Measurements from ENCODE around the gene TGFBI.

TGFBI gene

DNA sequence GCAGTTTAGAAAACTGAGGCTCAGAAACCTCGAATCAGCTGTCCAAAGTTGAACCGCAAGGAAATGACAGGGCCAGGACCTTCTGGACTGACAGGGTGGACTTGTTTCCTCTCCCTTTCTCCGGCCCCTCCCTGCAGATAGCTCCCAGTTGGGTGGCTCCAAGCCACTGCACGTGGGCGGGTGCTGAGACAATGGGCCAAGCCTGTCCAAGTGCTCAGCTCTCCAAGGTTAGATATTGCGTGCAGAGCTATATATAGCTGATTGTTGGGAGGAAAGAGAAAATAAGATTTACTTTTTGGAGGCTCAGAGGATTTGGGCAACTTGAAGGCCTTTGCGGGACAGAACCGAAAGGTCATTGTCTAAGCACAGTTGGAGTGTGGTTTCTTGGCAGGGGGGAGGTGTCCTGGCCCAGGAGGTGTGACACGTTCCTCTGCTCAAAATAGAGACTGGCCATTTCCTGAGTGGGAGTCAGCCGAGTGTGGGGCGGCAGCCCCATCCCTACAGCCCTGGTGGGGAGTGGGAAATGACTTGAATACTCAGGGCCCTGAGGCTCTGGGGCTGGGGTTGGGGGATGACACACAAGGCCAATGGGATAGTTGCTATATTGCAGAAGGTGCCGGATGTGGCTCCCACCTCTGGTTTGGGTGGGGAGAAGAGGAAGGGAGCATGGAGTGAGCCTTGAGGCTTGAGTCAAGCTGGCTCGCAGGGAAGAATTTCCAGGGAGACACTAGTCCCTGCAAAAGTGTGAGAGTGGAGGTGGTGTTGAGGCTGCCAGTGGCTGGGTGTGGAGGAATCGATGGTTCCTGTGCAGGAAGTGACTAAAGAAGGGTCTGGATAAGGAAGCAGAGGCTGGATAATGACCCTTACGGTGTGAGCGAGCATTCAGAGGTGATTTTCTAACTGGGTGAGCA lies 59.4 kb downstream of the TGFBI start:
- Mint-ChIP-seq H3K4me1 (ENCODE audit: low read depth) (no peaks in the 10 kb centered on the region), H3K9me3 (no peaks in the 10 kb centered on the region), H3K4me3 (no peak overlapping the region), H3K27ac (no peak overlapping the region), H3K36me3 (ENCODE audit: low read depth) (no peaks in the 10 kb centered on the region), H3K27me3 (peaks cover 10% of the 10 kb centered on the region)

DNA sequence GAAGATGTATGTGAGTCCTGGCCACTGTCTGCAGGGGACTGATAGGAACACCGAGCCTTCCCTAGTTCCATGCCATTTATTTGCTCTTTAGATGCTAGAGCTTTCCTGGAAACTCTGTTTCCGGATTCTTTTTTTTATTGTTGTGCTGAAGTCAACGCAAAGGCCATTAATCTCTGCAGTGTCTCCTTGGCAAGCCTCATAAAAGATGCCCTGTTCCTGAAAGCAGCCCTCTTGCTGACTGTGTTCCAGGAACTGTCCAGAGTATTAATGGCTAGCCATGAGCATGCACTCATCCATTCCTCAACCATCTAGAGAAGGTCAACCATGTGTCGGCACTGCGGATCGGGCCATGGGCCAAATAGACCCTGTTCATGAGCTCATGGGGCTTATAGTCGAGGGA lies 61.0 kb downstream of the TGFBI start:
- Mint-ChIP-seq H3K36me3 (ENCODE audit: low read depth) (no peaks in the 10 kb centered on the region), H3K4me3 (no peak overlapping the region), H3K4me1 (ENCODE audit: low read depth) (no peaks in the 10 kb centered on the region), H3K27ac (no peak overlapping the region), H3K9me3 (no peaks in the 10 kb centered on the region), H3K27me3 (peaks cover 14% of the 10 kb centered on the region)

DNA sequence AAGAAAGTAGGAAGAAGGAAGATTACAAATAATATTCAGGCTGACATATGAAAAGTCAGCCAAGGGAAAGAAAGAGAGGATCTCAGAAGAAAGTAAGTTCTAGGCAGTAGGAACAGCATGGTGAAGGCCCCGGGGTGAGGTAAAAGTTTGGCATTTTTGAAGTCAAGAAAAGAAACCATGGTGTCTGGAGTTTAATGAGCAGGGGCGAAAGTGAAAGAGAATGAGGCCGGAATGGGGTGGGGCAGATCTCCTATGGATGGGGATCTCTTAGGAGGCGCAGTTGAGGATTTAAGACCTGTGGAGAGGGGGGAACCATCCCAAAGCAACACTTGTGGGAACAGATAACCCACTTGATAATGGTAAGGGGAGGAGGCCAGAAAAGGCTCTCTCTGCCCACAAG lies 61.5 kb downstream of the TGFBI start:
- H3K27ac Mint-ChIP-seq = no peak overlapping the region
- H3K9me3 Mint-ChIP-seq = no peaks in the 10 kb centered on the region
- H3K36me3 Mint-ChIP-seq (ENCODE audit: low read depth) = no peaks in the 10 kb centered on the region
- no peaks in the 10 kb centered on the region for H3K4me1 Mint-ChIP-seq (ENCODE audit: low read depth)
- H3K27me3 Mint-ChIP-seq = peaks cover 19% of the 10 kb centered on the region
- H3K4me3 Mint-ChIP-seq = no peak overlapping the region

DNA sequence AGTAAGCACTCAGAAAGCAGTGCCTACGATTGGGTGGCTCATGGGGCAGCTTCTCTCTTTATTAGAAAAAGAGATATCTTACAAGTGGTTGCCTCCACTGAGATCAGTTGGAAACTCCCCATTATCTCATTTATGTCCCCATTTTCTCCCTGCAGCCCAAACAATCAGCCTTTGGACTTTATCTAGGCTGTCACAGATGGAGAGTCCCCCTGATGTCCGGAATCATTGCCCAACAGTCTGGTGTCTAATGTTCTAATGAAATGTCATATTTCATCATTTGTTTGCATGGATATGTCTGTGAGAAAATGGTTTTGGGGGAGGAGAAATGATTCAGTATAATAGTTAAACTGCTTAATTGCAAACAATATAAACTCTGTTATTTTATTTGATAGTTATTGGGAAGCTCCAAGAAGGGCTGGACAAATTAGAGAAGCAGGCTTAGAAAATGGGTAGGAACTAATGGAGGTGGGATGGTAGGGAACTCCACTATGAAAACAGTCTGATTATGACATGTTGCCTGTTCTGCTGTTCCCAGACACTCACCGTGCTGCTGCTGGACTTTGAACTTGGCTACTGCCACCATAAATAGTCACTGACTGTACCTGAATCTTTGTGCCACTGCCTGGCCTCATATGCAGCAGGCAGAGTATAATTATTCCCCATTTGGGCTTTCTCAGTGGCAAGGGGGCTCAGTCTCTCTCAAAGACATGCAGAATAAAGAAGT lies 65.6 kb downstream of the TGFBI start:
- H3K4me3 Mint-ChIP-seq = no peak overlapping the region
- H3K27me3 Mint-ChIP-seq = peaks cover 30% of the 10 kb centered on the region
- no peak overlapping the region for H3K27ac Mint-ChIP-seq
- H3K4me1 Mint-ChIP-seq (ENCODE audit: low read depth) = no peaks in the 10 kb centered on the region
- no peaks in the 10 kb centered on the region for H3K36me3 Mint-ChIP-seq (ENCODE audit: low read depth)
- no peaks in the 10 kb centered on the region for H3K9me3 Mint-ChIP-seq

DNA sequence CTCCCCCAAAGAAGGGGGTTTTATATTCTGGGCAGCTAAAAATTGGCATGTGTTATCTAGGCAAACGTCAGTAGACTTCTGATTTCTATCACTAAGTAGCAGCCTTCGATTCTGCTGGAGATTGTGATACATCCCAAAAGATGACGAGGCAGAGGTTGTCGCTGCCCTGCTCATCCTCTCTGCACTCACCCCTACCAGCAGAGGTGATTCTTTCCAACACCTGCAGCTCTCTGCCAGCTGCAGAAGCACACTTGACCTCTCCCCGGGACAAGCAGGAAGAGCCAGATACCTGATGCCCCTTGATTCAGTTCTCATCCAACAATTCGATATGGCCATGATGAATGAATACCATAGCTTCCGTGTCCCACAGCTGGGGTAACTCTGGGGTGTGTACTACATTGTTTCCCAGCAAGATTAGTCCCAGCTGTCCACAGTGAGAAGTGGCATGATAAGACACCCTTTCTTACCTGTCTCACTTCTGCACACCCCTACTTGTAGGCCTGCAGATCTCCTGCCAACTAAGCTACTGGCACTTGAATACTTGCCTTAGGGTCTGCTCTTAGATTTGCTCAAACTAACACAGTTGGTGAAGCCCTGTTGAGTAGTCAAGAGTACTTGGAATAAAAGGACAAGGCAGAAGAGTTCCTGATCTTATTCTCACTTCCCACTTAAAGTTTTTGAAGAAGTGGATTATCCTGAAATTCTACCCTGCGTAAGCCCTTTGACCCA lies 66.3 kb downstream of the TGFBI start:
- Mint-ChIP-seq H3K27ac (no peak overlapping the region), H3K9me3 (no peaks in the 10 kb centered on the region), H3K27me3 (peaks cover 30% of the 10 kb centered on the region), H3K36me3 (ENCODE audit: low read depth) (no peaks in the 10 kb centered on the region), H3K4me1 (ENCODE audit: low read depth) (no peaks in the 10 kb centered on the region), H3K4me3 (no peak overlapping the region)

DNA sequence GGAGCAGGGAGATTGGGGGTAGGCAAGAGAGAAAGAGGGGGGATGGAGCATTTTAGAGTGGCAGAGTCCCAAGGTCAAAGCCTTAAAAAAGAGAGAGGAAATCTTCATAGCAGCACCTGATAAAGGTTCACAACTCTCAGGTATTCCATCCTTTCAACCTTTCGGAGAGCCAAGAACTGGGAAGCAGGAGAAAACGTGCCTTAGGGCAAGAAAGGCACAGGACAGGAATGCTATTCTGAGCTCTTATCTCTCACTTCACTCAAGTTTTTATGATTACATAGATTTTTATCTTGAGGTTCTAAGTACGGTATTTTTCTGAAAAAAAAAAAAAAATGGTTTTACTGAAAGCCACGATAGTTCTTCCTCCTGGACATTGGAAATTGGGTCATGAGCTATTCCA lies 69.4 kb downstream of the TGFBI start:
- Mint-ChIP-seq H3K4me1 (ENCODE audit: low read depth) (no peaks in the 10 kb centered on the region), H3K27me3 (peaks cover 34% of the 10 kb centered on the region), H3K9me3 (no peaks in the 10 kb centered on the region), H3K36me3 (ENCODE audit: low read depth) (no peaks in the 10 kb centered on the region), H3K4me3 (no peak overlapping the region), H3K27ac (no peak overlapping the region)

DNA sequence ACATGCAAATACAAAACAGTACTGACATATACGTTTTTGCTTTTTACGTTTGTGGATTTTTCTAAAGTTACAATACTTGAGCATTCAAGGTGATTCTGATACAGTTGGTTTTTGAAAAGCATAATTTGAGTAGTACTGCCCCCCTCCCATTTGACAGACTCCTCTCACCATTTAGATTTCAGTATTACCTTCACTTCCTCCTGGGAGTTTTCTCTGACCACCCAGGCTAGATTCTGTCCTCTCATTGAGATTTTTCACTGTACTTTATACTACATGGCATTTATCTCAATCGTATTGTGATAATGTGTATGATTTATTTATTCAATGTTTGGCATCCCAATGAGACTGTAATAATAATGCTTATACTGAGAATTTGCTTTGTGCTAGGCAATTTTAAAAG lies 71.1 kb downstream of the TGFBI start:
- Mint-ChIP-seq H3K9me3 (no peaks in the 10 kb centered on the region), H3K36me3 (ENCODE audit: low read depth) (no peaks in the 10 kb centered on the region), H3K4me1 (ENCODE audit: low read depth) (no peaks in the 10 kb centered on the region), H3K27ac (no peak overlapping the region), H3K27me3 (peaks cover 34% of the 10 kb centered on the region), H3K4me3 (no peak overlapping the region)

DNA sequence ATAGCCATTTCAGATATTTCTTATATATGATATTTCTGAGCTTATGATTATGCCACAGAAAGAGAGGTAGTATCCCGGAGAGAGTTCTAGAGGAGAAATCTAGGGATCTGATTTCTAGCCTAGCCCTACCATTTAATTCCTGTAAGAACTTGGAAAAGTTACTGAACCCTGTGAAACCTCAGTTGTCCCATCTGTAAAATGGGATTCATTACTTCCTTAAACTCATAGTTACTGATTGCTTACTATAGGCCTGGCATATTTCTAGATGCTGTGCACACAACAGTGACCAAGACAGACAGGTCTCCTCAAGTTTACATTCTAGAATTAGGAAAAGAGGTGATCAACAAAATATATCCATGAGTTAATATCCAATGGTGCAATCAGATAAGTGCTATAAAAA lies 73.1 kb downstream of the TGFBI start:
- Mint-ChIP-seq H3K27me3 (peaks cover 34% of the 10 kb centered on the region), H3K36me3 (ENCODE audit: low read depth) (no peaks in the 10 kb centered on the region), H3K9me3 (no peaks in the 10 kb centered on the region), H3K4me1 (ENCODE audit: low read depth) (no peaks in the 10 kb centered on the region), H3K27ac (no peak overlapping the region), H3K4me3 (no peak overlapping the region)

DNA sequence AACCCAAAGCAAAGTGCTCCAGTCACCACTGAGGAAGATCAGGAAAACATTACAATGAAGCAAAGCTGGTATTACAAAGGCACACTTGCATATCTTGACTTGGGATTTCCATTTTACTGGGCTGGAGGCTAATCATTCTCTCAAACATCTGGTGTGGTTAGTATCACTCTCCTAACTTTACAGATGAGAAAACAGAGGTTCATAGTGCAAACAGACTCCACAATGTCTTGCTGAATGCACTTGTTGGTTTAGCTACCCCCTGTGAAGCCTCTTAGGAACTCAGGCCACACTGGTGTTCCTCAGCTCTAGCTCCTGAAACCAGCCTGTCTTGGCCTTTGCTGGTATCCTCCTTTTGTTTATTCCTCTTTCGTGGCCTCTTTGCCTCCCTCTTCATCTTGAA lies 74.3 kb downstream of the TGFBI start:
- no peaks in the 10 kb centered on the region for H3K36me3 Mint-ChIP-seq (ENCODE audit: low read depth)
- no peaks in the 10 kb centered on the region for H3K4me1 Mint-ChIP-seq (ENCODE audit: low read depth)
- H3K27ac Mint-ChIP-seq = no peak overlapping the region
- H3K27me3 Mint-ChIP-seq = peaks cover 28% of the 10 kb centered on the region
- no peak overlapping the region for H3K4me3 Mint-ChIP-seq
- H3K9me3 Mint-ChIP-seq = no peaks in the 10 kb centered on the region

DNA sequence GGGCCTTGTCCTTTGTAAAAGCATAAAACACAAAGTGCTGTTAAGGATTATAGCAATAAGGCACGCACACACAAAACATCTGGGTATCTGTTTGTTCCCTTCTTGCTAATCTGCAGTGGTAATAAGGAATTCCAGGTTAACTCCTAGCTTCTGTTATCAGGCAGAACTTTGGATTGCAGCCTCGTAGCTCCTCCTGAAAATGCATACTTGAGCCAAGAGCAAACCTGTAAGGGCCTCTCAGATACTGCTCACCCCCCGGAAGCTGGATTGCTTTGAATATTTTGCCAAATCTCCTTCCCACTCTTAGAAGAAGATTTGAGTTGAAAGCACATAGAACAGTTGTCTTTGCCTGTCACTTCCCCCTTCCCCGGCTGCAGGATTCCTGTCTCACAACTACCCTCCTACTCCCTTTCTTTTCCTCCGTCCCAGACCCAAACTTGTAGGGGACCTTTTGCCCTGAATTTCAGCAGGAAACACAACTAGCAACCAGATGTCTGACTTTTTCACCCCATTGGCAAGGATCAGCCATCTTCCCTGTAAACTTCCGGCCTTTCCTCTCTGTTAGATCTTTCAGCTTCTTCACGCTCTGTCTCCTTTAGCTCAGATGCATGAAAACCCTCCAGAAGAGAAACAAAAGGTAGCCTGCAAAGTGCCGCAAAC lies 75.6 kb downstream of the TGFBI start:
- Mint-ChIP-seq H3K4me3 (no peak overlapping the region), H3K4me1 (ENCODE audit: low read depth) (no peaks in the 10 kb centered on the region), H3K27me3 (peaks cover 24% of the 10 kb centered on the region), H3K9me3 (no peaks in the 10 kb centered on the region), H3K36me3 (ENCODE audit: low read depth) (no peaks in the 10 kb centered on the region), H3K27ac (no peak overlapping the region)

DNA sequence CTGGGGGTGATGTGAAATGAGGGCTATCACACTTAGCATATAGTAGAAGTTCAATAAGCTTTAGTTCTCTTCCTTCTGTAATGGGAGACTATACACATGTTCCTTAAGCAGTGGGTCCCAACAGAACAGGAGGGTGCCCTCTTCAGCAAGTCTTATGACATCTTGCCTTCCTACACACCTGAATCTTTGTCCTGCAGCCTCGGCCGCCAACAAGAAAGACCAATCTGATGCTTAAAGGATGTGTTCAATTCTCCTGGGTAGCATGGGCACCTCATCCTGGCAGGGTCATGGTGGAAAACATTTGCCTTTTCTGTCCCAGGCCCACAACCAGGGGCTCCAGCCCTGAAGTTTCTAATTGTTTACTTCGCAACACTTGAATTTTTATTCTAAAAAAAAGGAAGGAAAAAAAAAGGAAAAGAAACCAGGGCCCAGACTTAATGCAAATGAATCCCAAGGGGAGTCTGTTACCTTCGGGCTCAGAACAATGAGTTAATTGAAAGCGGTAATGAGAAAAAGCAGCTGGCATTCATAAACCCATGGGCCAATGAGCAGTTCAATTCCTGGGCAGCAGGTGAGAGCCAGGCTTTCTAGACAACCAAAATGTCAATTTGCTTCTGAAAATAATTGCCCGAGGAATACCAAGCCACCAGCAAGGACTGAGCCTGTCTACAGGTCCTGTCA lies 77.7 kb downstream of the TGFBI start:
- Mint-ChIP-seq H3K4me1 (ENCODE audit: low read depth) (no peaks in the 10 kb centered on the region), H3K27me3 (peaks cover 16% of the 10 kb centered on the region), H3K27ac (no peak overlapping the region), H3K36me3 (ENCODE audit: low read depth) (no peaks in the 10 kb centered on the region), H3K4me3 (no peak overlapping the region), H3K9me3 (no peaks in the 10 kb centered on the region)

DNA sequence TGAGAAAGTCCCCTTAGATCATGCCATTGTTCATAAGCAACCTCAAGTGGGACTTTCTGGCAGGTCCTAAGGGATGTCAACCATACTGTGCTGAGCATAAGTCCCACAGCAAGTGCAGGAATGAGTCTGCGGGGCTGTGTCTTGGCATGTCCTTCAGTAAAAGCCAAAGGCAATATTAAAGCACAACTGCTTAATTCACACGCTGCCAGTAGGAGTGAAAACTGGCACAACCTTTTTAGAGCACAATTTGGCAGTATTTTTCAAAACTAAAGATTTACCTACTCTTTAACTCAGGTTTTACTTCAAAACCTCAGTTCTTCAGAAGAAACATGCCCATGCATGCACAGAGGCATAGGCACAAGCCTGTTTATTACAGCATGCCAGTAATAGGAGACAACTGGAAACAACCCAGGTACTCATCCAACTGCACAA lies 79.4 kb downstream of the TGFBI start:
- Mint-ChIP-seq H3K27me3 (peaks cover 16% of the 10 kb centered on the region), H3K27ac (no peak overlapping the region), H3K4me3 (no peak overlapping the region), H3K9me3 (no peaks in the 10 kb centered on the region), H3K4me1 (ENCODE audit: low read depth) (no peaks in the 10 kb centered on the region), H3K36me3 (ENCODE audit: low read depth) (no peaks in the 10 kb centered on the region)

DNA sequence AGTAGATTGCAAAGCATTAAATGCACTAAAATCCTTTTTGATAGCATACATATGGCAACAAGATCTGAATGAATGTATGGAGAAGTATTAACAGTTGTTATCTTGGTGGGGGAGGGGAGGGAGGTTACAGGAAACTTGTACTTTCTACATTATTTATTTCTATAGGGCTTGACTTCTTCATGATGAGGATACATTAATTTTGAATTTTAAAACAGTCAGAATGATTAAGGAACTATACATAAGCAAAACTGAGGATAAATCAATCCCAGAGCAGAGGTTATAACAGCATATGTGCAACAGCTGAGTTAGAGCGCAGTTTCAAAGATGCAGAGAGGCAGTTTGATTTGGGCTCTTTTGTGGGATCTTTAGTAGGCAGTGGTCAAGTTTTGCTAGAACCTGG lies 80.0 kb downstream of the TGFBI start:
- Mint-ChIP-seq H3K27me3 (peaks cover 16% of the 10 kb centered on the region), H3K36me3 (ENCODE audit: low read depth) (no peaks in the 10 kb centered on the region), H3K27ac (no peak overlapping the region), H3K4me3 (no peak overlapping the region), H3K9me3 (no peaks in the 10 kb centered on the region), H3K4me1 (ENCODE audit: low read depth) (no peaks in the 10 kb centered on the region)

DNA sequence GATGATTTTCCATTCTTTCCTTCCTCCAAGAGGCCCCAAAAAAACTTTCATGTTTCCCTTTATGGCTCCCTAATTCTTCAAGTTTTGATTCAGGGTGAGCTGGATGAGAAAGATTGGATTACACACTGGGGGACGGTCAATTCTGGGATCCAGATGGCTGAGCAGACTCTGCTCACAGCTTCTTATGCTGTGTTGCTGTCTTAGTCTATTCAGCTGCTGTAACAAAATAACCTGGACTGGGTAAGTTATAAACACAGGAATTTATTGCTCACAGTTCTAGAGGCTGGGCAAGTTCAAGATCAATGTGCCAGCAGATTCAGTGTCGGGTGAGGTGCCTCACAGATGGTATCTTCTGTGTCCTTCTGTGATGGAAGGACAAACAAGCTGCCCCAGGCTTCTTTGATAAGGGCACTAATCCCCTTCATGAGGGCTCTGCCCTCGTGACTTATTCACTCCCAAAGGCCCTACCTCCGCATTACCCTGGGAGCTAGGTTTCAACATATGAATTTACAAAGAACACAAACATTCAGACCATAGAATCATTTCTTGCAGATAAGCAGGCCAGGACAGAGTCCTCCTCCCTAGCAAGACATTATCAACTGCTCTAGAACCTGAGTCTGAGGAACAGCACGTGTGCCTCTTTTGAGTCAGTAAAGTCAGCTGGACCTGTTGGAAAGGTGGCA lies 80.8 kb downstream of the TGFBI start:
- peaks cover 14% of the 10 kb centered on the region for H3K27me3 Mint-ChIP-seq
- H3K4me1 Mint-ChIP-seq (ENCODE audit: low read depth) = no peaks in the 10 kb centered on the region
- no peaks in the 10 kb centered on the region for H3K9me3 Mint-ChIP-seq
- H3K27ac Mint-ChIP-seq = no peak overlapping the region
- no peak overlapping the region for H3K4me3 Mint-ChIP-seq
- no peaks in the 10 kb centered on the region for H3K36me3 Mint-ChIP-seq (ENCODE audit: low read depth)
